A549 (cell line): ENCODE measurements around the gene SAP130. TPM values are rescaled to one million over a fixed set of nuclear protein-coding genes. Genes with fewer than 3 reads are reported as not detected.

Experiments used
- ATAC-seq, 2 experiments: fragments of 200-7000 bp in 1 of 2; fragments of >200 bp in 1 of 2; cut with Nextera tagmentation in 1 of 2; cut with Tn5 transposase in 1 of 2; 3 replicates each; pipeline versions ENCODE4 v1.8.0 to v1.9.1; 2018 to 2020; ENCODE audit warnings: mild to moderate bottlenecking in 1 of 2, moderate library complexity in 1 of 2
- CTCF ChIA-PET: fragments of 300-600 bp; sonication (Branson Sonifier 250); formaldehyde crosslinking; extraction: SDS; loops from one replicate; lab custom pipeline; 2021; ENCODE audit warnings: antibody characterized with exemption, inconsistent platforms; lab: Yijun Ruan, JAX
- POLR2A ChIA-PET: fragments of 350-600 bp; formaldehyde crosslinking; extraction: SDS; loops from one replicate; lab custom pipeline; 2021; ENCODE audit warnings: antibody characterized with exemption, inconsistent platforms; lab: Yijun Ruan, JAX
- DNase-seq, 2 experiments: peaks; one replicate each; pipeline versions ENCODE4 v3.0.0 to v3.0.0-alpha.2; 2011 to 2016; ENCODE audit warnings: low read depth in 1 of 2, low spot score in 1 of 2
- FAIRE-seq: peaks from 2 replicates; lab custom pipeline; 2011; peaks lifted over from hg19 to GRCh38; lab: Jason Lieb, UNC
- H3K27ac ChIP-seq, 2 experiments: fragments of >200 bp; sonication (Bioruptor Twin); formaldehyde crosslinking; 3 replicates each; pipeline ENCODE4 v1.5.1; 2016 to 2017
- H3K4me1 ChIP-seq: fragments of >200 bp; sonication (Bioruptor Twin); formaldehyde crosslinking; 3 replicates; pipeline ENCODE4 v1.6.1; 2016
- H3K4me2 ChIP-seq: fragments of >200 bp; sonication (Bioruptor Twin); formaldehyde crosslinking; 3 replicates; pipeline ENCODE4 v1.6.1; 2016
- H3K4me3 ChIP-seq: fragments of >200 bp; sonication (Bioruptor Twin); formaldehyde crosslinking; 3 replicates; pipeline ENCODE4 v1.5.1; 2016
- H3K9me3 ChIP-seq: fragments of >200 bp; sonication (Bioruptor Twin); formaldehyde crosslinking; 3 replicates; pipeline ENCODE4 v1.6.1; 2016
- CBX2 ChIP-seq: fragments of 200-600 bp; sonication (generic); IDR thresholded peaks from 2 replicates; pipeline ENCODE4 v1.6.1; 2016; ENCODE audit warnings: low read depth, mild to moderate bottlenecking, borderline replicate concordance
- CHD2 ChIP-seq: fragments of 150-350 bp; IDR thresholded peaks from 2 replicates; pipeline ENCODE4 v1.6.1; 2014; ENCODE audit warnings: low read length; ENCODE audit not compliant: partially characterized antibody
- CHD4 ChIP-seq: fragments of 200-600 bp; sonication (generic); IDR thresholded peaks from 2 replicates; pipeline ENCODE4 v1.6.1; 2016; ENCODE audit warnings: antibody characterized with exemption, mild to moderate bottlenecking, borderline replicate concordance
- ESRRA ChIP-seq: fragments of 150-350 bp; IDR thresholded peaks from 2 replicates; pipeline ENCODE4 v1.6.1; 2014; ENCODE audit warnings: mild to moderate bottlenecking, low read length, borderline replicate concordance
- FOSL2 ChIP-seq, 2 experiments: fragments of 450-650 bp in 1 of 2; fragments of >200 bp in 1 of 2; sonication (Bioruptor Twin) in 1 of 2; formaldehyde crosslinking; IDR thresholded peaks; 2 replicates each; pipeline versions ENCODE4 v1.5.0 to v1.6.1; 2016 to 2020; ENCODE audit warnings: mild to moderate bottlenecking in 1 of 2, moderate library complexity in 1 of 2
- FOXS1 ChIP-seq: fragments of 250-450 bp; sonication (Bioruptor Pico); IDR thresholded peaks from 2 replicates; pipeline ENCODE4 v1.5.0; 2020; ENCODE audit warnings: mild to moderate bottlenecking, moderate library complexity
- GATA3 ChIP-seq: IDR thresholded peaks from 2 replicates; pipeline ENCODE4 v1.6.1; 2012; ENCODE audit warnings: borderline replicate concordance
- HDAC2 ChIP-seq: fragments of 200-600 bp; sonication (generic); IDR thresholded peaks from 2 replicates; pipeline ENCODE4 v1.6.1; 2016
- KDM1A ChIP-seq: fragments of 200-600 bp; sonication (generic); IDR thresholded peaks from 2 replicates; pipeline ENCODE4 v1.6.1; 2016; ENCODE audit warnings: low read depth, mild to moderate bottlenecking
- NFE2L2 ChIP-seq: fragments of 150-350 bp; conservative IDR thresholded peaks from 2 replicates; pipeline ENCODE4 v1.6.1; 2014; ENCODE audit warnings: low read length
- PHF8 ChIP-seq: fragments of 200-600 bp; sonication (generic); IDR thresholded peaks from 2 replicates; pipeline ENCODE4 v1.6.1; 2016; ENCODE audit warnings: low read depth, mild to moderate bottlenecking, antibody characterized with exemption, moderate library complexity, borderline replicate concordance
- POLR2A ChIP-seq: IDR thresholded peaks from 2 replicates; pipeline ENCODE4 v1.6.1; 2012; ENCODE audit warnings: mild to moderate bottlenecking, low read length
- RFX5 ChIP-seq: fragments of 450-650 bp; IDR thresholded peaks from 2 replicates; pipeline ENCODE4 v1.7.1; 2014; ENCODE audit warnings: antibody characterized with exemption, mild to moderate bottlenecking, moderate library complexity
- SREBF2 ChIP-seq: fragments of 450-650 bp; IDR thresholded peaks from 2 replicates; pipeline ENCODE4 v1.6.1; 2014; ENCODE audit warnings: mild to moderate bottlenecking, moderate library complexity
- TFCP2L1 ChIP-seq: fragments of 250-450 bp; sonication (Bioruptor Pico); IDR thresholded peaks from 2 replicates; pipeline ENCODE4 v1.5.0; 2021; ENCODE audit warnings: mild to moderate bottlenecking
- ZC3H11A ChIP-seq: fragments of 450-650 bp; IDR thresholded peaks from 2 replicates; pipeline ENCODE4 v1.6.1; 2014; ENCODE audit warnings: antibody characterized with exemption, mild to moderate bottlenecking
- ZNF302 ChIP-seq: fragments of 250-450 bp; sonication (Bioruptor Pico); IDR thresholded peaks from 2 replicates; pipeline ENCODE4 v1.9.0; 2021; ENCODE audit warnings: inconsistent platforms, mild to moderate bottlenecking, moderate library complexity
- WGBS: methylation state at CpG from one replicate; pipeline ENCODE4 v1.1.6; 2017; ENCODE audit errors: missing lambda C conversion rate; 5-methylcytosine and 5-hydroxymethylcytosine counted together
- polyA plus RNA-seq, 4 experiments: library from polyadenylated mRNA; depleted of rRNA in 3 of 4; stranded (reverse); fragments of >200 nt; fragmentation: RNase III in 1 of 4; extraction: RNeasy Plus Mini Kit Qiagen cat#74134 plus additional on column Dnase treatment in 1 of 4; gene quantifications; 2 replicates in 3 of 4; 3 replicates in 1 of 4; pipeline ENCODE4 v1.2.3, GENCODE V29; 2011 to 2017
- TF ChIP-seq, protein P1 (sequence below): fragments of >200 bp; sonication (Bioruptor Twin); formaldehyde crosslinking; IDR thresholded peaks from 2 replicates; pipeline ENCODE4 v1.6.1; 2016
- TF ChIP-seq, protein P2 (sequence below): fragments of 250-450 bp; sonication (Bioruptor Pico); IDR thresholded peaks from 2 replicates; pipeline ENCODE4 v1.5.0; 2020; ENCODE audit warnings: low read depth, mild to moderate bottlenecking, moderate library complexity
- TF ChIP-seq, protein P3 (sequence below): fragments of 200-600 bp; sonication (generic); IDR thresholded peaks from 2 replicates; pipeline ENCODE4 v1.6.1; 2016; ENCODE audit warnings: antibody characterized with exemption, mild to moderate bottlenecking, moderate library complexity
- TF ChIP-seq, protein P4 (sequence below): fragments of 250-450 bp; sonication (Bioruptor Pico); IDR thresholded peaks from 2 replicates; pipeline ENCODE4 v1.5.0; 2021; ENCODE audit warnings: mild to moderate bottlenecking, moderate library complexity, borderline replicate concordance
- TF ChIP-seq, protein P5 (sequence below): IDR thresholded peaks from 2 replicates; pipeline ENCODE4 v1.6.1; 2012; ENCODE audit warnings: low read depth, borderline replicate concordance

SAP130 gene
- polyA plus RNA-seq, 2 of the 4 experiments (the other 2 are of a cell fraction) = 13.9 to 15.1 TPM

DNA sequence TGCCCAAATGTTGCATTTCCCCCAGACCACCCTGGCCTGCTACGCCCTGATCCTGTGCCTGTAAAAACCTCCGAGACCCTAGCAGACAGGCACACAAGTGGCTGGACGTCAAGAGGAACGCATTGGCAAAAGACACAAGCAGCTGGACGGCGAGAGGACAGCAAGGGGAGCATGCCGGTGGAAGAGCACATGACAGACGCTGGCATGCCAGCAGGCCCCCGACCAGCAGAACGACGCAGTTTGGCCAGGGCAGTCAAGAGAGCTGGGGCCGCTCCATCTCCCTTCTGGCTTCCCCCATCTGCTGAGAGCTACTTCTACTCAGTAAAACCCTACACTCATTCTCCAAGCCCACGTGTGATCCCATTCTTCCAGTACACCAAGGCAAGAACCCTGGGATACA lies 42.1 kb downstream of the SAP130 start:
- FAIRE-seq = no peak

DNA sequence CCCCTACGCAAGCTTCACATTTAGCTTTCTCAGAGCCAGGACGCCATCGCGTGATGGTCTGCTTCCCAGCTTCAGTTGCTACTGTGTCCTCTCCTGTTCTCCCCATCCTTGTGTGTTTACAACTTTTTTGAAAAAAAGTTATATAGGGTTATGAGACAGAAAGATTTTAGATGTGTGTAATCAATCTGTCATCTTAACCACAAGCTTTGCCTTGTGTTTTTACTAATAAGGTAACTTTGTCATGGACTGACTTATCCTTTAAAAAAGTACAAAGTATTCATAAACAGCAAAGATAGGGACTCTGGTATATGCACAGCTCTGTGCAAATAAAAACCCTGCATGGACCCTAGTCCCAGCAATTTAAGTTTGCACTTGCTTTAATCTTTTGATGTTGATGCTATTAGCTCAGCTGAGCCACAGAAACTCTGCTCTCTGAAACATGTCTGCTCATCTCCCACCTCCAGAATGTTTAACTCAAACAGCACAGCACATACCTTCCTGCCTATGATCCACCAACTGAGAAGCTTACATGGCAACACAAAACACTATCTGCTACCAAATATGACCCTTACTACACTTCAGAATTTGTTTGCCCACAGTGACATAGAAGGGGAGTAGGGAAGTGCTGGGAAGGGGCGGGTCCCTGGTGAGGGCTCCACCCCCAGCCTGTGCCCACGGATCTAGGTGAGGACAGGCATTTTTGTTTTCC lies 42.7 kb downstream of the SAP130 start:
- no peak for FAIRE-seq
- ChIA-PET POLR2A (no interaction called here), CTCF (interaction anchor here (2.8 kb wide), 1 partner anchor 11 kb away, joined by 8 read pairs; no protein-coding TSS in a partner anchor)
- no peak overlapping the region for H3K4me2 ChIP-seq
- H3K4me3 ChIP-seq = no peak overlapping the region
- 87% methylated on average over 6 of the region's 6 CpGs for WGBS
- ATAC-seq = no peak; a peak in 1 of 6 replicates
- no peak for TF ChIP-seq CBX2
- no peak for TF ChIP-seq KDM1A
- TF ChIP-seq ESRRA = no peak
- no peak for TF ChIP-seq CHD2
- TF ChIP-seq FOXS1 (CRISPR knock-in tag) = no peak
- TF ChIP-seq, protein P1, sequence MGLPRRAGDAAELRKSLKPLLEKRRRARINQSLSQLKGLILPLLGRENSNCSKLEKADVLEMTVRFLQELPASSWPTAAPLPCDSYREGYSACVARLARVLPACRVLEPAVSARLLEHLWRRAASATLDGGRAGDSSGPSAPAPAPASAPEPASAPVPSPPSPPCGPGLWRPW = no peak
- TF ChIP-seq PHF8 = no peak
- no peak for TF ChIP-seq ZC3H11A
- TF ChIP-seq CHD4 = no peak
- TF ChIP-seq ZNF302 (CRISPR knock-in tag) = no peak
- no peak for TF ChIP-seq POLR2A
- TF ChIP-seq, protein P2, sequence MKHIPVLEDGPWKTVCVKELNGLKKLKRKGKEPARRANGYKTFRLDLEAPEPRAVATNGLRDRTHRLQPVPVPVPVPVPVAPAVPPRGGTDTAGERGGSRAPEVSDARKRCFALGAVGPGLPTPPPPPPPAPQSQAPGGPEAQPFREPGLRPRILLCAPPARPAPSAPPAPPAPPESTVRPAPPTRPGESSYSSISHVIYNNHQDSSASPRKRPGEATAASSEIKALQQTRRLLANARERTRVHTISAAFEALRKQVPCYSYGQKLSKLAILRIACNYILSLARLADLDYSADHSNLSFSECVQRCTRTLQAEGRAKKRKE (CRISPR knock-in tag) = no peak
- no peak for TF ChIP-seq TFCP2L1 (CRISPR knock-in tag)
- no peak for TF ChIP-seq RFX5
- TF ChIP-seq SREBF2 = no peak
- no peak for TF ChIP-seq GATA3
- H3K9me3 ChIP-seq = no peaks in the 10 kb centered on the region
- H3K4me1 ChIP-seq = no peaks in the 10 kb centered on the region
- no peak overlapping the region for H3K27ac ChIP-seq
- DNase-seq = no peak

More for the DNA sequence above, 42.1 kb downstream of the SAP130 start:
- H3K4me1 ChIP-seq = no peaks in the 10 kb centered on the region
- CTCF ChIA-PET = interaction anchor here (2.8 kb wide), 1 partner anchor 12 kb away, joined by 8 read pairs; no protein-coding TSS in a partner anchor
- ATAC-seq (no peak), DNase-seq (no peak)
- H3K4me2 ChIP-seq = no peak overlapping the region
- no peak overlapping the region for H3K27ac ChIP-seq
- no peaks in the 10 kb centered on the region for H3K9me3 ChIP-seq
- no peak overlapping the region for H3K4me3 ChIP-seq
- POLR2A ChIA-PET = no interaction called here
- TF ChIP-seq FOXS1 (CRISPR knock-in tag) (no peak), HDAC2 (no peak), FOSL2 (IDR thresholded peaks at IDR 0.05) (no peak), FOSL2 (CRISPR knock-in tag; IDR thresholded peaks at IDR 0.05) (no peak), NFE2L2 (no peak), CHD2 (no peak)
- TF ChIP-seq, protein P3, sequence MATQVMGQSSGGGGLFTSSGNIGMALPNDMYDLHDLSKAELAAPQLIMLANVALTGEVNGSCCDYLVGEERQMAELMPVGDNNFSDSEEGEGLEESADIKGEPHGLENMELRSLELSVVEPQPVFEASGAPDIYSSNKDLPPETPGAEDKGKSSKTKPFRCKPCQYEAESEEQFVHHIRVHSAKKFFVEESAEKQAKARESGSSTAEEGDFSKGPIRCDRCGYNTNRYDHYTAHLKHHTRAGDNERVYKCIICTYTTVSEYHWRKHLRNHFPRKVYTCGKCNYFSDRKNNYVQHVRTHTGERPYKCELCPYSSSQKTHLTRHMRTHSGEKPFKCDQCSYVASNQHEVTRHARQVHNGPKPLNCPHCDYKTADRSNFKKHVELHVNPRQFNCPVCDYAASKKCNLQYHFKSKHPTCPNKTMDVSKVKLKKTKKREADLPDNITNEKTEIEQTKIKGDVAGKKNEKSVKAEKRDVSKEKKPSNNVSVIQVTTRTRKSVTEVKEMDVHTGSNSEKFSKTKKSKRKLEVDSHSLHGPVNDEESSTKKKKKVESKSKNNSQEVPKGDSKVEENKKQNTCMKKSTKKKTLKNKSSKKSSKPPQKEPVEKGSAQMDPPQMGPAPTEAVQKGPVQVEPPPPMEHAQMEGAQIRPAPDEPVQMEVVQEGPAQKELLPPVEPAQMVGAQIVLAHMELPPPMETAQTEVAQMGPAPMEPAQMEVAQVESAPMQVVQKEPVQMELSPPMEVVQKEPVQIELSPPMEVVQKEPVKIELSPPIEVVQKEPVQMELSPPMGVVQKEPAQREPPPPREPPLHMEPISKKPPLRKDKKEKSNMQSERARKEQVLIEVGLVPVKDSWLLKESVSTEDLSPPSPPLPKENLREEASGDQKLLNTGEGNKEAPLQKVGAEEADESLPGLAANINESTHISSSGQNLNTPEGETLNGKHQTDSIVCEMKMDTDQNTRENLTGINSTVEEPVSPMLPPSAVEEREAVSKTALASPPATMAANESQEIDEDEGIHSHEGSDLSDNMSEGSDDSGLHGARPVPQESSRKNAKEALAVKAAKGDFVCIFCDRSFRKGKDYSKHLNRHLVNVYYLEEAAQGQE = no peak
- TF ChIP-seq, protein P4, sequence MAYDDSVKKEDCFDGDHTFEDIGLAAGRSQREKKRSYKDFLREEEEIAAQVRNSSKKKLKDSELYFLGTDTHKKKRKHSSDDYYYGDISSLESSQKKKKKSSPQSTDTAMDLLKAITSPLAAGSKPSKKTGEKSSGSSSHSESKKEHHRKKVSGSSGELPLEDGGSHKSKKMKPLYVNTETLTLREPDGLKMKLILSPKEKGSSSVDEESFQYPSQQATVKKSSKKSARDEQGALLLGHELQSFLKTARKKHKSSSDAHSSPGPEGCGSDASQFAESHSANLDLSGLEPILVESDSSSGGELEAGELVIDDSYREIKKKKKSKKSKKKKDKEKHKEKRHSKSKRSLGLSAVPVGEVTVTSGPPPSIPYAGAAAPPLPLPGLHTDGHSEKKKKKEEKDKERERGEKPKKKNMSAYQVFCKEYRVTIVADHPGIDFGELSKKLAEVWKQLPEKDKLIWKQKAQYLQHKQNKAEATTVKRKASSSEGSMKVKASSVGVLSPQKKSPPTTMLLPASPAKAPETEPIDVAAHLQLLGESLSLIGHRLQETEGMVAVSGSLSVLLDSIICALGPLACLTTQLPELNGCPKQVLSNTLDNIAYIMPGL (CRISPR knock-in tag) = no peak
- TF ChIP-seq, protein P5, sequence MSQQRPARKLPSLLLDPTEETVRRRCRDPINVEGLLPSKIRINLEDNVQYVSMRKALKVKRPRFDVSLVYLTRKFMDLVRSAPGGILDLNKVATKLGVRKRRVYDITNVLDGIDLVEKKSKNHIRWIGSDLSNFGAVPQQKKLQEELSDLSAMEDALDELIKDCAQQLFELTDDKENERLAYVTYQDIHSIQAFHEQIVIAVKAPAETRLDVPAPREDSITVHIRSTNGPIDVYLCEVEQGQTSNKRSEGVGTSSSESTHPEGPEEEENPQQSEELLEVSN = no peak
- WGBS = 97% methylated on average over 13 of the region's 13 CpGs
